GM23338 (cell line): Measurements from ENCODE around the gene CAPZA1. TPM values are rescaled to one million over a fixed set of nuclear protein-coding genes. Genes with fewer than 3 reads are reported as not detected.

Experiments used
- ATAC-seq: fragments of 200-7000 bp; cut with Tn5 transposase; 3 replicates; pipeline ENCODE4 v1.9.1; 2020
- DNase-seq: peaks from one replicate; pipeline ENCODE4 v3.0.0-alpha.2; 2015; ENCODE audit warnings: low spot score
- H2AFZ ChIP-seq: fragments of 200-600 bp; sonication (generic); 2 replicates; pipeline ENCODE4 v1.8.0; 2016; ENCODE audit warnings: antibody characterized with exemption, mild to moderate bottlenecking, moderate library complexity
- H3F3A ChIP-seq: fragments of 200-600 bp; sonication (generic); replicated peaks from 2 replicates; pipeline ENCODE4 v1.8.0; 2017; ENCODE audit warnings: antibody characterized with exemption, mixed run types, low read depth
- H3K27ac ChIP-seq: fragments of 200-600 bp; sonication (generic); 2 replicates; pipeline ENCODE4 v1.6.1; 2016; ENCODE audit warnings: low read depth
- H3K27me3 ChIP-seq: fragments of 200-600 bp; sonication (generic); 2 replicates; pipeline ENCODE4 v1.8.0; 2016; ENCODE audit warnings: mild to moderate bottlenecking, mixed run types, moderate library complexity; ENCODE audit not compliant: insufficient read depth
- H3K36me3 ChIP-seq: fragments of 200-600 bp; sonication (generic); 2 replicates; pipeline ENCODE4 v1.8.0; 2016; ENCODE audit warnings: mild to moderate bottlenecking; ENCODE audit not compliant: insufficient read depth
- H3K4me1 ChIP-seq: fragments of 200-600 bp; sonication (generic); 2 replicates; pipeline ENCODE4 v1.8.0; 2016; ENCODE audit warnings: mild to moderate bottlenecking, moderate library complexity; ENCODE audit not compliant: insufficient read depth
- H3K4me2 ChIP-seq: fragments of 200-600 bp; sonication (generic); 2 replicates; pipeline ENCODE4 v1.7.1; 2017; ENCODE audit warnings: mixed run types
- H3K4me3 ChIP-seq: fragments of 200-600 bp; sonication (generic); 2 replicates; pipeline ENCODE4 v1.6.1; 2016; ENCODE audit warnings: mixed run types
- H3K79me2 ChIP-seq: fragments of 200-600 bp; sonication (generic); replicated peaks from 2 replicates; pipeline ENCODE4 v1.8.0; 2017; ENCODE audit warnings: mild to moderate bottlenecking; ENCODE audit not compliant: insufficient read depth
- H3K9me2 ChIP-seq: fragments of 200-600 bp; sonication (generic); 2 replicates; pipeline ENCODE4 v1.8.0; 2017; ENCODE audit not compliant: insufficient read depth
- H4K20me1 ChIP-seq: fragments of 200-600 bp; sonication (generic); replicated peaks from 2 replicates; pipeline ENCODE4 v1.8.0; 2017; ENCODE audit warnings: mild to moderate bottlenecking; ENCODE audit not compliant: insufficient read depth
- H3K27ac Mint-ChIP-seq: 2 replicates; pipeline ENCODE4 v1.8.0; 2020; ENCODE audit warnings: inconsistent platforms, mild to moderate bottlenecking, moderate library complexity, mixed read lengths
- H3K27me3 Mint-ChIP-seq: 3 replicates; pipeline ENCODE4 v1.8.0; 2022; ENCODE audit warnings: low read depth, mild to moderate bottlenecking, moderate library complexity, mixed read lengths, inconsistent platforms; ENCODE audit not compliant: insufficient read depth, poor library complexity
- H3K36me3 Mint-ChIP-seq: 3 replicates; pipeline ENCODE4 v1.8.0; 2021; ENCODE audit warnings: low read depth, mild to moderate bottlenecking, inconsistent platforms, moderate library complexity, mixed read lengths
- H3K4me1 Mint-ChIP-seq: 3 replicates; pipeline ENCODE4 v1.8.0; 2020; ENCODE audit warnings: mild to moderate bottlenecking, inconsistent platforms, mixed read lengths
- H3K4me3 Mint-ChIP-seq: 3 replicates; pipeline ENCODE4 v1.8.0; 2021; ENCODE audit warnings: moderate library complexity, mild to moderate bottlenecking, inconsistent platforms, mixed read lengths
- H3K9me3 Mint-ChIP-seq: 3 replicates; pipeline ENCODE4 v1.8.0; 2020; ENCODE audit warnings: moderate library complexity, mild to moderate bottlenecking, inconsistent platforms, mixed read lengths
- CREB1 ChIP-seq: fragments of 250-450 bp; sonication (Bioruptor Pico); IDR thresholded peaks from 2 replicates; pipeline ENCODE4 v1.5.0; 2020; ENCODE audit warnings: low read depth, mild to moderate bottlenecking, moderate library complexity
- CTCF ChIP-seq, 2 experiments: fragments of 200-600 bp in 1 of 2; sonication (generic) in 1 of 2; conservative IDR thresholded peaks; 2 replicates each; pipeline versions ENCODE4 v1.5.1 to v1.6.1; 2016 to 2017; ENCODE audit warnings: antibody characterized with exemption in 2 of 2, low read depth in 2 of 2, mild to moderate bottlenecking in 2 of 2, moderate library complexity in 1 of 2
- ETS1 ChIP-seq: IDR thresholded peaks from 2 replicates; pipeline ENCODE4 v1.6.1; 2016; ENCODE audit warnings: antibody characterized with exemption
- EZH2 ChIP-seq: fragments of 200-600 bp; sonication (generic); IDR thresholded peaks from one replicate; pipeline ENCODE4 v1.8.0; 2017; ENCODE audit warnings: antibody characterized with exemption, mild to moderate bottlenecking, low read depth; ENCODE audit not compliant: unreplicated experiment
- EZH2phosphoT487 ChIP-seq: fragments of 200-600 bp; sonication (generic); IDR thresholded peaks from one replicate; pipeline ENCODE4 v1.8.1; 2018; ENCODE audit warnings: antibody characterized with exemption; ENCODE audit not compliant: unreplicated experiment
- JUNB ChIP-seq: IDR thresholded peaks from one replicate; pipeline ENCODE4 v1.6.1; 2016; ENCODE audit warnings: antibody characterized with exemption; ENCODE audit not compliant: unreplicated experiment
- NANOG ChIP-seq: IDR thresholded peaks from 2 replicates; pipeline ENCODE4 v1.6.1; 2016; ENCODE audit warnings: antibody characterized with exemption, borderline replicate concordance
- POLR2AphosphoS5 ChIP-seq: IDR thresholded peaks from 2 replicates; pipeline ENCODE4 v1.6.1; 2016; ENCODE audit warnings: antibody characterized with exemption, low read depth
- REST ChIP-seq: IDR thresholded peaks from one replicate; pipeline ENCODE4 v1.6.1; 2018; ENCODE audit warnings: antibody characterized with exemption; ENCODE audit not compliant: unreplicated experiment
- STAT1 ChIP-seq: IDR thresholded peaks from one replicate; pipeline ENCODE4 v1.6.1; 2016; ENCODE audit warnings: antibody characterized with exemption; ENCODE audit not compliant: unreplicated experiment
- ZNF114 ChIP-seq: fragments of 250-450 bp; sonication (Bioruptor Pico); IDR thresholded peaks from 2 replicates; pipeline ENCODE4 v1.5.0; 2020; ENCODE audit warnings: mild to moderate bottlenecking, moderate library complexity
- ZNF331 ChIP-seq: fragments of 250-450 bp; sonication (Bioruptor Pico); IDR thresholded peaks from 2 replicates; pipeline ENCODE4 v1.5.0; 2020; ENCODE audit warnings: low read depth, mild to moderate bottlenecking, moderate library complexity
- ZNF462 ChIP-seq: fragments of 250-450 bp; sonication (Bioruptor Pico); IDR thresholded peaks from 2 replicates; pipeline ENCODE4 v1.5.0; 2020; ENCODE audit warnings: mild to moderate bottlenecking, moderate library complexity
- polyA plus RNA-seq: library from polyadenylated mRNA; unstranded; fragments of >200 nt; fragmentation: Nextera tagmentation; extraction: Ambion mirVana; gene quantifications from 2 replicates; pipeline ENCODE4 v1.2.1, GENCODE V29; 2016
- total RNA-seq: library from RNA; depleted of rRNA; stranded (reverse); fragments of >200 nt; shearing (Covaris generic); gene quantifications from 2 replicates; pipeline ENCODE4 v1.2.3, GENCODE V29; 2014

The CAPZA1 gene
- total and polyA plus RNA-seq, 2 experiments from 2014 or later: 147 to 182 TPM

GRCh38 chr1:112719706-112720105, 100.1 kb downstream of the CAPZA1 start:
- Mint-ChIP-seq H3K9me3 (no peaks in the 10 kb centered on the region), H3K27ac (no peak overlapping the region), H3K27me3 (peaks cover 39% of the 10 kb centered on the region), H3K4me3 (no peak overlapping the region), H3K4me1 (peaks cover 31% of the 10 kb centered on the region), H3K36me3 (no peaks in the 10 kb centered on the region; the same call in 2 of the 3 replicates)
- Histone ChIP-seq H3K79me2 (no peaks in the 10 kb centered on the region), H3K27ac (no peak overlapping the region), H3F3A (0 out of 2 replicates have a peak, but pooled peaks cover 5% of the 10 kb centered on the region), H2AFZ (no peak overlapping the region), H3K27me3 (peaks cover 61% of the 10 kb centered on the region), H3K9me2 (no peaks in the 10 kb centered on the region), H3K36me3 (no peaks in the 10 kb centered on the region), H3K4me1 (peaks cover 6% of the 10 kb centered on the region; the same call in 1 of the 2 replicates), H4K20me1 (no peaks in the 10 kb centered on the region), H3K4me2 (no peak overlapping the region), H3K4me3 (no peak overlapping the region)
- no peak for ATAC-seq
- DNase-seq: no peak
- TF ChIP-seq ZNF462 (CRISPR knock-in tag) (no peak), ETS1 (no peak), EZH2phosphoT487 (no peak), ZNF114 (CRISPR knock-in tag) (no peak), ZNF331 (no peak), REST (no peak), NANOG (no peak), EZH2 (no peak), POLR2AphosphoS5 (no peak), STAT1 (no peak), CTCF (conservative IDR thresholded peaks at IDR 0.05; ENCODE audit: low read depth in 2 of 2) (no peak), JUNB (no peak), CREB1 (no peak)
